EL (cell line): ENCODE data around the gene SHROOM3.
"Not testable (repeated sequence)": the region's sequence is repeated elsewhere in the genome, so short reads cannot be mapped to it uniquely, and the experiment has no call there.

ENCODE experiments used
- DNase-seq: peaks from one replicate; pipeline ENCODE4 v3.0.0-alpha.2; 2016

SHROOM3 gene

DNA sequence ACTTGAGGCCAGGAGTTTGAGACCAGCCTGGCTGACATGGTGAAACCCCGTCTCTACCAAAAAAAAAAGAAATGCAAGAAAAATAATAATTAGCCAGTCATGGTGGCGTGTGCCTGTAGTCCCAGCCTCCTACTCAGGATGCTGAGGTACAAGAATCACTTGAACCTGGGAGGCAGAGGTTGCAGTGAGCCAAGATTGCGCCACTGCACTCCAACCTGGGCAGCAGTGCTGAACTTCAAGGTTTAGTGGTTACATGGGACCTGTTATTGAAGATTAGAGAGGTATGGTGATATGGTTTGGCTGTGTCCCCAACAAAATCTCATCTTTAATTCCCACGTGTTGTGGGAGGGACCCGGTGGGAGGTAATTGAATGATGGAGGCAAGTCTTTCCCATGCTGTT lies 292.9 kb downstream of the SHROOM3 start:
- not testable (repeated sequence) for DNase-seq

DNA sequence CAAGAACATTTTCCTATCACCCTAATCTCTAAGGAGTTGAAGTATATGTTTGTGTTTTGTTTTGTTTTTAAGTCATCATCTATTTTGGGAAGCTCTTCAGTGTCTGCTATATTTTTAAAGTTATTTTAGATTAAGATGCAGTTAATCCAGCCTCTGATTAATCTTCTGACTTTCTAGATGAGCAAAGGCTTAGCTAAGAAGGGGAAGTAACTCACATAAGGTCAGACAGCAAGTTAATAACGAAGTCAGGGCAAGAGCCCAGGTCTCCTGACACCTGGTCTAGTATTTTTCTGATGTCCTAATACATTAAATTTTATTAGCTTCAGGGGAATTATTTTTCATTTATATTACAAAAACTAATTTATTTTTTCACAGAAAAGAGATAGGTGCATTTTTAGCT lies 294.4 kb downstream of the SHROOM3 start:
- no peak for DNase-seq

DNA sequence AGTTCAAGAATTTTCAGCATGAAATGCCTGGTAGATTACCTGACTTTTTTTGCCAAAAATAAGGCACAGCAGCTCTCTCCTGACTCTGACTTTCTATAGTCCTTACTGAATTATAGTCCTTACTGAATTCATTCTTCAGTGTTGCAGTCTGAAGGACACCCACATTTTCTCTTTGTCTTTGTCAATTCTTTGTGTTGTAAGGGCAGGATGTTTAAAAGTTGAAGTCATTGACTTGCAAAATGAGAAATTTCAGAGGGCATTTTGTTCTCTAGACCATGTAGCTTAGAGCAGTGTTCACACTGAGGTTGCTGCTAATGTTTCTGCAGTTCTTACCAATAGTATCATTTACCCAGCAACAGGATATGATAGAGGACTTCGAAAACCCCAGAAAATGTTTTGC lies 295.0 kb downstream of the SHROOM3 start:
- no peak for DNase-seq

DNA sequence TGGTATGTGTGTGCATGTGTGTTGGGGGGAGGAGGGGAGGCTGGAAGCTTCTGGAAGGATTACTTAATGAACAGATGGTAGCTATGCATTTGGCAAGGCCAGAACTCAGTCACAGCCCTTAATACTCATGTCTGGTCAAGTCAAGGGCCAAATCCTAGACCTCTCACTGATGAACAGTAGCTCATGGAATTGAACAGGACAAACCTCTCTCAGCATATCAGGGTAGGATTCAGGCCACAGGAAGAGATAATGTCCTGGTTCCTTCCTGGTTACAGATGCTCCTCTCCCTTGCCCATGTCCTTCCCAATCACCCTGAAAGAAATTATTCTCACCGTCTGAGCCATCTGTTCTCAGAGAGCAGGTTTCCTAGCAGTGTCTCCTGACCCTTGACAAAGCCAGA lies 297.2 kb downstream of the SHROOM3 start:
- DNase-seq: no peak

DNA sequence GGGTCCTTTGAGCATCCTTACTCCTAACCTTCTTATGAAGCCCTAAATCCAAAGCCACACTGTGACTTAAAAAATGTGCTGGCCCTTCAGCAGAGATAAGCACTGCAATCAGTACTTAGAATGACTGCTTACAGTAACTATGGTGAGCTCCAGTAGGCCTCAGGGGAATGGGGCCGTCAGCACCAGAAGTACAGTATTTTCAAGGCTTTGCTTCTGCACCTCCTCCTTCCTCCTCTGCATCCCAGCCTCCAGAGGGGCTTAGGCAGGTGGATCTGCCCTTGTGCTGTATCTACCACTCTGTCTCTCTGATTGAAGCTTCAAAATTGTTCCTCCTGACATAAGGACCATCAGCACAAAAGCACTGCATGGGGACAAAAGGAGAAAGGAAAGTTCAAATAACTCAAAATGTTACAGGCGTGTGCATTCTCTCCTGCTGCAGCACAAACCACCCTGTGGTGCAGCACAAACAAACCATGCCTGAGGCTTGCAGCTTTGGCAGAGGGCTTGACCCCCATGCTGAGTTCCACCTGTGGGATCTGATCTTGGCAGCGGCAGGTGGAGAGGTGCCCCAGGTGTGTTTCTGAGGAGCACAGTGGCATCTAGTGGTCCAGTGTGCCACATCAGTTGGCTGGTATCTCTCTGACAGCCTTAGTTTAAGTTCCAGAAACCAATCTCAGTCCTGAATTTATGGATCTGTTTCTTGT lies 298.2 kb downstream of the SHROOM3 start:
- DNase-seq: no peak

DNA sequence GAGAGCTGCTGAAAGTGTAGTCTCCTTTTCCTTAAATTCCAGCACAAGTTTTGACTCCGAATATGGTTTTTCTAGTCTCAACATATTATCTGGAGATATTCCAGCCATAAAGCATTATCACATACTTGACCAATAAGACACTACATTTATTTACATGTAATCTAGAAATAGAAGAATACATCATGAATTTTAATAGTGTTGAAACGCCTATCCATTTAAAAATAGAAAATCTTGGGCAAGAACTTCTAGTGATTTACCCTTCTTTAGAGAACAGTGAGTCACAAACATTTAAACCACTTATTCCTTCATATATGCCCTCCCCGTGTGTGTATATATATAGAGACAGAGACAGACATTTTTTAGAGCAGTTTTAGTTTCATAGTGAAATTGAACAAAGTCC lies 301.4 kb downstream of the SHROOM3 start:
- no peak for DNase-seq

DNA sequence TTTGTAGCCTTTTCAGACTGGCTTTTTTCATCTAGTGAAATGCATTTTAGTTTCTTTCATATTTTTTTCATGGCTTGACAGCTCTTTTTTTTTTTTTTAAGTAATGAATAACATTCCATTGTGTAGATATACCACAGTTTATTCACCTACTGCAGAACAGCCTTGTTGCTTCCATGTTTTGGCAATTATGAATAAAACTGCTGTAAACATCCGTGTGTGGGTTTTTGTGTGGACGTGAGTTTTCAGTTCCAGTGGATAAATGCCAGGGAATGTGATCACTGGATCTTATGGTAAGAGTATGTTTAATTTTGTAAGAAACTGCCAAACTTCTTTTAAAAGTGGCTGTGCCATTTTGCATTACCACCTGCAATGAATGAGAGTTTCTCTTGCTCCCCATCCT lies 302.2 kb downstream of the SHROOM3 start:
- DNase-seq: no peak

DNA sequence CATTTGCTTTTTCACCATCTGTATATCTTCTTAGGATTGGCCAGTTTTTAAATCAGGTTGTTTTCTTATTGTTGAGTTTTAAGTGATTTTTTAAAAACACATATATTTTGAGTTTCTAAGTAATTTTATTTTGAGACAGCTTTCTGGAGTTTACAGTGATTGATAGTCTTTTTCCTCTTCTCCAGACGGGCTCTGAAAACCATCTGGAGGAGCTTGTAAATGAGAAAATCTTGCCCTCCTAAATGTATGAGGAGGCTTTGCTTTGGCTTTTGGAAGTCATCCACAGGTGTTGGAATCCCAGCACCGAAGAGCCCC lies 302.7 kb downstream of the SHROOM3 start:
- DNase-seq: no peak

DNA sequence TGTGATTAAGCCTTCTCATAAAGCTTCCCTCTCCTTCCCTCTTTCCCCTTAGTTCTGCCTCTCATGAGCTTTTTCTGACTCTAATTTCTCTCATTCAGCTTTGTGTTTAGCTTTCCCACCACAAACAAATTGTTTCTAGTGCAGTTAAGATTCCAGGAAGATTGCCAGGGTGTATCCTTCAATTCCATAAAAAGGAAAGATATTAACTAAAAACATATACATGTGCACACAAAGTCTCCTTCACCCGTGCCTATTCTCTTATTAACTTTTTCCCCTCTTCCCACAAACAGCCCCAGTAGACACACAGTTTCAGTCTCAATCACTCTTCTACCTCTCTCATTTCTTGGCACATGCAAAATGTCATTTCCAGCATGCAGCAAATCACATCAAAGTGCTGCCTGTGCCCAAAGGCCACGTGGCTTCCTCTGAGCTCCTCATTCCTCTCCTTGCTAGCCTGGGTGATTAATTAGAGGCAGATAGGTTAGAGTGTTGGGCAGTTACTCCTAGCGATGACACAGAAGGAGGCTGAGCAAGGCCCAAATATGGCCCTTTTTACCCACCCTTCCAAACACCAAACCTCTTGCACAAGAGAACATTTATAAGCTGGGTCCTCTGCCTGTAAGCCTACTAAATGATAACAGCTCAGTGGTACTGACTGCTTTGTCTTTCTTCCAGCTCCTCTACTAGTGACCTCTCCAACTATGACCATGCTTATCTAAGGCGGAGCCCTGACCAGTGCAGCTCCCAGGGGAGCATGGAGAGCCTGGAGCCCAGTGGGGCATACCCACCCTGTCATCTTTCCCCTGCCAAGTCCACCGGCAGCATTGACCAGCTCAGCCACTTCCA lies 303.3 kb downstream of the SHROOM3 start:
- DNase-seq: peak; percentile 80

DNA sequence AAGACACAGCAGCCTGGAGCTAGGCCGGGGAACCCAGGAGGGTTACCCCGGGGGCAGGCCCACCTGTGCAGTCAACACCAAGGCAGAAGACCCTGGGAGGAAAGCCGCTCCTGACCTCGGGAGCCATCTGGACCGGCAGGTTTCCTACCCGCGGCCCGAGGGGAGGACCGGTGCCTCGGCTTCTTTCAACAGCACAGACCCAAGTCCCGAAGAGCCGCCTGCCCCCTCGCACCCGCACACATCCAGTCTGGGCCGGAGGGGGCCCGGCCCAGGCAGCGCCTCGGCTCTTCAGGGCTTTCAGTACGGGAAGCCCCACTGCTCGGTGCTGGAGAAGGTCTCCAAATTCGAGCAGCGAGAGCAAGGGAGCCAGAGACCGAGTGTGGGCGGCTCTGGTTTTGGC lies 305.2 kb downstream of the SHROOM3 start:
- no peak for DNase-seq

DNA sequence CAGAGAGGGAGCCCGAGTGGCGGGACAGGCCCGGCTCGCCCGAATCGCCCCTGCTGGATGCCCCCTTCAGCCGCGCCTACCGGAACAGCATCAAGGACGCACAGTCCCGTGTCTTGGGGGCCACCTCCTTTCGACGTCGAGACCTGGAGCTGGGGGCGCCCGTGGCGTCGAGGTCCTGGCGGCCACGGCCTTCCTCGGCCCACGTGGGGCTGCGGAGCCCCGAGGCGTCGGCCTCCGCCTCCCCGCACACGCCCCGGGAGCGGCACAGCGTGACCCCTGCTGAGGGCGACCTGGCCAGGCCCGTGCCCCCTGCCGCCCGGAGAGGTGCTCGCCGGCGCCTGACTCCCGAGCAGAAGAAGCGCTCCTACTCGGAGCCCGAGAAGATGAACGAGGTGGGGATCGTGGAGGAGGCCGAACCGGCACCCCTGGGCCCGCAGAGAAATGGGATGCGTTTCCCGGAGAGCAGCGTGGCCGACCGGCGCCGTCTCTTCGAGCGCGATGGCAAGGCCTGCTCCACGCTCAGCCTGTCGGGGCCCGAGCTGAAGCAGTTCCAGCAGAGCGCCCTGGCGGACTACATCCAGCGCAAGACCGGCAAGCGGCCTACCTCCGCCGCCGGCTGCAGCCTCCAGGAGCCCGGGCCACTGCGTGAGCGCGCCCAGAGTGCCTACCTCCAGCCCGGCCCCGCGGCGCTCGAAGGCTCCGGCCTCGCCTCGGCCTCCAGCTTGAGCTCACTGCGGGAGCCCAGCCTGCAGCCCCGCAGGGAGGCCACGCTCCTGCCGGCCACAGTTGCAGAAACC lies 306.0 kb downstream of the SHROOM3 start:
- no peak for DNase-seq

DNA sequence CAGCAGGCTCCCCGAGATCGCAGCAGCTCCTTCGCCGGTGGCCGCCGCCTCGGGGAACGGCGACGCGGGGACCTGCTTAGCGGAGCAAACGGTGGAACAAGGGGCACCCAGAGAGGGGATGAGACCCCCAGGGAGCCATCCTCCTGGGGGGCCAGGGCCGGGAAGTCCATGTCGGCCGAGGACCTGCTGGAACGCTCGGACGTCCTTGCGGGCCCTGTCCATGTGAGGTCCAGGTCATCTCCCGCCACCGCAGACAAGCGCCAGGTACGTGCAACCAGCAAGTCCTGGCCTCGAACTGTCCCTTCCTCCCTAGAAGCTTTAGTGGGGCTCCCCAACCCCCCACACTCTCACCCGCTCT lies 306.6 kb downstream of the SHROOM3 start:
- no peak for DNase-seq

DNA sequence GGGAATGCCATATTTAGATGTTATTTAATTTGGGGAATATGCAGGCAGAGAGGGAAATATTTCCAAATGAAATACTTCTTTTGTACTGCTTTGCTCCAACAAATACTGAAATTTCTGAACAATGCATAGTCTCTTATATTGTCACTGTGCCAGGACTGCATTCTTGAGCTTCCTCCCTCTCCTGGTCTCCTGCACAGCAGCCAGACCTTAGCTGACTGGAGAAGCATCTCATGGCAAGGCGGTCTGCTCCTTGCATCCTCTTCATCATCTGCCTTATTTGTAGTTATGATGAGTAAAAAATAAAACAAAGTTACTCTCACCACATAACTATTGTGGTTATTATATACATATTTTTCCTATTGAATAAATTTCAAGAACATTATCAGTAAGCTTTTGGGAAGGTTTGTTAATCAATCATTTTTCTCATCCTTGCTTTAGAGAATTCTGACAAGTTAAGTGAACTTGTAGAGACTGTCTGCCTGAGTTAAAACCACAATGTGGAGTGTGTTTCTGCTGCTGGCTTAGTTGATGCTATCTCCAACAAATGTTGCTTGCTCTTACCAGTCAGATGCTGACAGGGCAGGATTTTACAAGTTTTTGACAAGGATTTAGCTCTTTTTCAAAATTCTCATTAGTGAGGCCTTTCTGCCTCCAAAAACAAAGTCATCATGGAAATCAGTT lies 309.4 kb downstream of the SHROOM3 start:
- peak; percentile 84 for DNase-seq

DNA sequence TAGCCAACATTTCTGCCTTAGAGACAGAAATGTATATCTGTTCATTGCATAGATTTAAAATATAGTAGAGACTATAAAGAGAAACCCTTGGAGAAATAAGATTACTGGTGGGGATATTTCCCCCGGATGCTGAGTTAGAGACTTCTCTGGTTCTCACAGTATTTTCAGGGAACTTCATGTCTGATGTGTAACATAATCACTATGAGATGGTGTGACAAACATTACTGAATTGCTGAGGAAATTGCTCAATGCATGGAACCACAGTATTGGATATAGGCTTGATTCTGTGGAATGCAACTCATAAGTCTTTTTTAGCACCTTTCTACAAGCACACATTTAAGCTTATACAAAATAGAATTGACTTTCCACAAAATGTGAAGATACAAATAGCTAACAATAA lies 310.2 kb downstream of the SHROOM3 start:
- peak; percentile 67 for DNase-seq

DNA sequence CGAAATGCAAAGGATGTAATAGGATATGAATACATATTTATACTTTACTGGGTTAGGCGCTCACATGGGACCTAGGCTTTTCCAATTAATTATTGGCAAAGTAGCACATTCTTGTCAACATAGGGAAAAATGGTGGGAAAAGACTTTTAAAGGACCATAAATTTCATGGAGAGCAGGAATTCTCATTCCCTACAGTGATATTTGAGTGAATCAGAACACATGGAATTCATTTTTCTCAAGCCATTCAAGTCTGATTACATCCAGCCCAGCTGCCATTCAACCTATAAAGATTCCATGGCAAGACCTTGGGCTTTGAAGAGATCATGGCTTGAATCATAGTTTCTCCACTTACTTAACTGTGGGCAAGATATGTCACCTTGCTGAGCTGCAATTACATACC lies 312.5 kb downstream of the SHROOM3 start:
- DNase-seq: peak; percentile 72

DNA sequence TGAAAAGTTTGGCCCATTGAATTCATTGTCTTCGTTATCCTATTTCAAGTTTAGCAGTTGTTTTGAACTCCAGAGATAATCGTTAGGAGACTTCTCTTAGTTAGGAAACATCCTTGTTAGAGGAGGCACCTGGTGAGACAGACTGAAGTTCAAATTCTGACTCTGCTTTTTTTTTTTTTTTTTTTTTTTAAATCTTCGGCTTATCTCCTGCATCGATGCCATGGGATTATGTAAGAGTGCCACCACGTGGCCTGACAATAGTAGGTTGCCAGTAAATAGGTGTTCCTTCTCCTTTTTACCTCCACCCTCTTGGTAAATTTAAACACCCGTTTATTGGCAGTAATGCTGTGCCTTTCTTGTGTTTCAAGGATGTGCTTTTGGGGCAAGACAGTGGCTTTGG lies 313.6 kb downstream of the SHROOM3 start:
- DNase-seq: peak; percentile 32

DNA sequence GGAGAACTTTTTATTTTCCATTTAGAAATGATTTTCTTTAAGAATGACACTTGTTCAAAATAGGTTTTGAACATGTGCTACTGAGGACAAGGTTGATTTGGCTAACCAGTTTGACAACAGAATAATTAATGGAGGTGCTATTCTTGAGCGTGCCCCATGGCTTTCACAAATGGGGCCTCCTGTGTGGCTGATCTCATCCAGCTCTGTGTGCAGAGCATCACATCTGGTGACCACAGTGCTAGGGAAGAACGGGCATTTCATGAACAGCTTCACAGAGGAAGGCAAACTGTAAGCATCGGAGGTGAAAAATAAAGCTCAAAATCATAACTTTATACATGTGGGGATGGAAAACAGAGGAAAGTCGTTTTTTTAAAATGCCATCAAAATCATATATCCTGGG lies 314.3 kb downstream of the SHROOM3 start:
- DNase-seq: no peak

DNA sequence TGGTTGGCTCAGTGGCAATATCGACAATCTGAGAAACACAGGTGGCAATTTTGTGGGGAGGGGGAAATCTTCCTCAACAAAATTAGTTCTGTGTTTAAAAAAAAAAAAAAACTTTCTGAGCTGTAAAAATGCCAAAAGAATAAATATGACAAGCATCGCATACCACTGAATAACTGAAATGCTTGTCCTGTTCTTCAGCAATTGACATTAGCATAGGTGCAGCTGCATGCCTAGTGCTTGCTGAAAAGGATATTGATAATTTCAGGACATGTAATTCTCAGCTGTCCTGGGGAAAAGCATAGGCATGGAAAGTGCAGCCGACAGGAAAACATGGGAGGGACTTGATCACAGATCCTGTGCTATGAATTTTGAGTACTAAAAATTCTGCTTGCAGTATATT lies 315.7 kb downstream of the SHROOM3 start:
- DNase-seq: no peak

DNA sequence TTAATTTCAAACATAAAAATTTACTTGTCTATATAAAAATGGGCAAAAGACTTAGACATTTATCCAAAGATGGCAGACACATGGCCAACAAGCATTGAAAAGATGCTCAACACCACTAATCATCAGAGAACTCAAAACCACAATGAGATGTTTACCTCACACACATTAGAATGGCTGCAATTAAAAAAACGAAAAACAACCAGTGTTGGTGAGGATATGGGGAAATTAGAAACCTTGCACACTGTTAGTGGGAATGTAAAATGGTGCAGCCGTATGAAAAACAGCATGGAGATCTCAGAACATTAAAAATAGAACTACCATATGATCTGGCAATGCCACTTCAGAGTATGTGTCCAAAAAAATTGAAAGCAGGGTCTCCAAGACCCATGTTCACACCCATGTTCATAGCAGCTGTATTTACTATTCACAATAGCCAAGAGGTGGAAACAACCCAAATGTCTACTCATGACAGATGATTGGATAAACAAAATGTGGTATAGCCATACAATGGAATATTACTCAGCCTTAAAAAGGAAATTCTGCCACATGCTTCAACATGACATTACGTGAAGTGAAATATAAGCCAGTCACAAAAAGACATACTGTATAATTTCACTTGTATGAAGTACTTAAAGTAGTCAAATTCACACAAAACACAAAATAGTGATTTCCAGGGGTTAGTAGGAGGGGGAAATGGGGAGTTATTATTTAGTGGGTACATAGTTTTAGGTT lies 316.7 kb downstream of the SHROOM3 start:
- no peak for DNase-seq

DNA sequence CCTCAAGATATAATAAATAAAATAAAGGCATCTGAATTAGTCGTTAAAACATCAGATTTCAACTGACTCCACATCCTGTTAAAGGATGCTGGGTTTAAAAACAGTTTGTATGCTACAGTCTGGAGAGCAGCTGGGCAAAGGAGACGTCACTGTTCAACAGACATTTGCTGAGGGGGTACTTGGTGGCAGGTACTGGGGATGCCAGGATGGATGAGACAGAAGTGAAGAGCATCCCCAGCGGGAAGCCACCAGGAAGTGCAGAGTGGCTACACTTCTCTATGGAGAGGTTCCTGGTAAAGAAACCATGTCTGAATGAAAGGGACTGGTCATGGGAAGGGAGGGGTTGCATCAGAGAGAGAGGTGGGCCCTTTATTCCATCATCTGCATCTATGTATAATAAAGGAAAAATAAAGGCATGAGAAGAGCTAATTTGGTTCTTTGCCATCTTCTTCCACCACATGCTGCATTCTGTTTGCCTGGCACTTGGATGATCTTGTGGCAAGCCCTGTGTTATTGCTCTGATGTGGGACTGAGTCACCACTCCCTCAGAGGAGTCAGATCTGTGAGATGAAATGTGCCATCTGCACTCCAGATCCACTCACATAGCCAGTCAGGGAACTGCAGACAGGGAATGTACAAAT lies 318.0 kb downstream of the SHROOM3 start:
- DNase-seq: peak; percentile 97

DNA sequence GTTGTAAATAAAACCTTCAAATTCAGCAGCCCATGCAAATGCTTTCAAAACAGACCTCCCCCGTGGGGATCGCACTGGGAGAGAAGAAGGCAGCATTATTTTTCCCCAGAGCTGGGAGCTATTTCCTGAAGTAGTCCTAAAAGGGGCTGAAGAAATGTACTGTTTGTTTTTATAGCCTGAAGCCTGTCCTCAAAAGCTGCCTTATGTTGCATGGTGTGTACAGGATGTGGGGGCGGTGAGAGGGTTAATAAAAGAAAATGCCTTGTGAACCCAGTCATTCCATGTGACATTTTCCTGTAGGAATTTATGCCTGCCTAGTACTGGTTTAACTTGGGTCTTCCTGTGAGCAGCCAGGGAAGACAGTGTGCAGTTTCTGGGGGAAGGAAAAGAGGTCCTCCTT lies 318.8 kb downstream of the SHROOM3 start:
- peak; percentile 96 for DNase-seq

DNA sequence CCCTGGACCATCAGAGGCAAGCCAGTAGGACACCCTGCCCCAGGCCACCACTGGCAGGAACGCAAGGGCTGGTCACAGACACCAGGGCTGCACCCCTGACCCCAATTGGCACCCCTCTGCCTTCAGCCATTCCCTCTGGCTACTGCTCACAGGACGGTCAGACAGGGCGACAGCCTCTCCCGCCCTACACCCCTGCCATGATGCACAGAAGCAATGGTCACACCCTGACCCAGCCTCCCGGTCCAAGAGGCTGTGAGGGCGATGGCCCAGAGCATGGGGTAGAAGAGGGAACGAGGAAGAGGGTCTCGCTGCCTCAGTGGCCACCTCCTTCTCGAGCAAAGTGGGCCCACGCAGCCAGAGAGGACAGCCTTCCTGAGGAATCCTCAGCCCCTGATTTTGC lies 319.4 kb downstream of the SHROOM3 start:
- DNase-seq: no peak
